ENCODE measurements around the gene FKBP8. TPM values are rescaled to one million over a fixed set of nuclear protein-coding genes. Genes with fewer than 3 reads are reported as not detected.

FKBP8 gene
- total and polyA plus RNA-seq, 4 donors, result 225 to 362 (median 247) TPM

DNA sequence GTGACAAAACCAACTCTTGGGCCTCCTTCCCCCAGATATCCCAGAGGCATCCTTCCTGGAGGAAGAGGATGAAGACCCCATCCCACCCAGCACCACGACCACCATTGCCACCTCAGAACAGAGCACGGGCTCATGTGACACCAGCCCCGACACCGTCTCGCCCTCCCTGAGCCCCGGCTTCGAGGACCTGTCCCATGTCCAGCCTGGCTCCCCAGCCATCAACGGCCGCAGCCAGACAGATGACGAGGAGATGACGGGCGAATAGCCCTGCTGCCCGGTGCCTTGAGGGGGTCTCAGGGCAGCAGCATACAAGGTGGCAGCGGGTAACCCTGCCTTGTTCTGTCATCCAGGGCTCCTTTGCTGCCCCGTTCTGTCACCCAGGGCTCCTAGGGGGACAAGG is 25.0 kb upstream of the FKBP8 start:
- no peaks in the 10 kb centered on the region for H3K27me3 ChIP-seq (ENCODE audit: control insufficient read depth in 1 of 2, insufficient read depth in 2 of 2, low read length in 1 of 2)
- H3K9me3 ChIP-seq (ENCODE audit: control insufficient read depth, low read length), result no peaks in the 10 kb centered on the region
- H3K36me3 ChIP-seq (ENCODE audit: control insufficient read depth in 1 of 2, insufficient read depth in 2 of 2, low read length in 1 of 2), result peaks cover 0 to 3% of the 10 kb centered on the region in 2 donors
- DNase-seq (no peak), ATAC-seq (ENCODE audit: low FRiP score) (no peak)
- H3K27ac ChIP-seq (ENCODE audit: low read depth in 1 of 2, low read length in 2 of 2), result peak overlapping the region in 1 of 2 donors; percentile 11
- intact Hi-C loops (cut with DNase I), result no loop called here
- H3K4me1 ChIP-seq (ENCODE audit: control insufficient read depth in 1 of 2, insufficient read depth in 2 of 2, low read length in 2 of 2), result peaks cover 0 to 3% of the 10 kb centered on the region in 2 donors
- H3K4me3 ChIP-seq (ENCODE audit: low read length in 2 of 2), result no peak overlapping the region
- WGBS, 2 donors, result 44 to 46% methylated on average over 15 of the region's 15 CpGs

DNA sequence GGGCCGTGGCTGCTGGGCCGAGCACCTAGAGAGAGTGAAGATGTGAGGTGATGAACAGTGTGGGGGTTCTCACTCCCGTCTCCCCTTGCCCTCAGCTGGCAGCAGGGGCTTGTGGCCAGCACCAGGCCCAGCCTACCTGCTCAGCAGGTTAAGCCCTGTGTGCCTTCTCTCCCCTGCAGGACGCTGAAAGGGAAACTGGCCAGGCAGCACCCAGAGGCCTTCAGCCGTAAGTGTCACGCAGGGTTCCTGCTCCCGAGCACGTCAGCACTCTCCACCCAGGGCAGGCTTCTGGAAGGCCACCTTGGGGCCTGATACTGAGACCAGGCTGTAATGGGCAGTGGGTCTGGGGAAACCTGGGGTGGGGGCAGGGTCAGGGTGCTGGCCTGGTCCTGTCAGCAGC is 23.6 kb upstream of the FKBP8 start:
- no peak for ATAC-seq (ENCODE audit: low FRiP score)
- H3K36me3 ChIP-seq (ENCODE audit: control insufficient read depth in 1 of 2, insufficient read depth in 2 of 2, low read length in 1 of 2), result peaks cover 0 to 3% of the 10 kb centered on the region in 2 donors
- intact Hi-C loops (cut with DNase I), result no loop called here

DNA sequence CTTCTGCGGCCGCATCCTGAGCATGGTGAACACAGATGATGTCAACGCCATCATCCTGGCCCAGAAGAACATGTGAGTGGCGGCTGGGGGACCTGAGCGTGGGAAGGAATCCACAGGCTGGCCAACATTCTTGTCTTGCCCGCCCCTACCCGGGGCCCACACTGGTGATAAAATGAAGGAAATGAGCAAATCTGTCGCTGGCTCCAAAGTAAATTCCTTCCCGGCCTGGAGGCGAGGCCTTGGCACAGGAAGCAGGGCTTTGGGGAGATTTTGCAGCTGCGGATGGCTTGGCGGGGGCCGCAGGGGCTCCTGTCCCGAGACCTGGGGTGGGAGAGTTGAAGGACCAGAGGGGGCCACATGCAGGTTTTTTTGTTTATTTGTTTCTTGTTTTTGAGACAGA is 18.7 kb upstream of the FKBP8 start:
- Histone ChIP-seq H3K27ac (ENCODE audit: low read depth in 1 of 2, low read length in 2 of 2) (peak overlapping the region; percentile 92 to 94), H3K27me3 (ENCODE audit: control insufficient read depth in 1 of 2, insufficient read depth in 2 of 2, low read length in 1 of 2) (no peaks in the 10 kb centered on the region), H3K36me3 (ENCODE audit: control insufficient read depth in 1 of 2, insufficient read depth in 2 of 2, low read length in 1 of 2) (peaks cover 0 to 3% of the 10 kb centered on the region in 2 donors), H3K4me3 (ENCODE audit: low read length in 2 of 2) (no peak overlapping the region), H3K4me1 (ENCODE audit: control insufficient read depth in 1 of 2, insufficient read depth in 2 of 2, low read length in 2 of 2) (peaks cover 0 to 4% of the 10 kb centered on the region in 2 donors), H3K9me3 (ENCODE audit: control insufficient read depth, low read length) (no peaks in the 10 kb centered on the region)
- ATAC-seq (ENCODE audit: low FRiP score) (peak; percentile 63), DNase-seq (peak; percentile 87 to 91)
- 3 to 6% methylated on average over 14 of the region's 14 CpGs for WGBS, 2 donors
- intact Hi-C loops (cut with DNase I), result no loop called here

More for the DNA sequence above, 23.6 kb upstream of the FKBP8 start:
- Histone ChIP-seq H3K27me3 (ENCODE audit: control insufficient read depth in 1 of 2, insufficient read depth in 2 of 2, low read length in 1 of 2) (no peaks in the 10 kb centered on the region), H3K9me3 (ENCODE audit: control insufficient read depth, low read length) (no peaks in the 10 kb centered on the region), H3K4me1 (ENCODE audit: control insufficient read depth in 1 of 2, insufficient read depth in 2 of 2, low read length in 2 of 2) (no peaks in the 10 kb centered on the region), H3K27ac (ENCODE audit: low read depth in 1 of 2, low read length in 2 of 2) (no peak overlapping the region), H3K4me3 (ENCODE audit: low read length in 2 of 2) (no peak overlapping the region)
- DNase-seq, result no peak
- WGBS, 2 donors, result 88% methylated on average over 8 of the region's 8 CpGs

DNA sequence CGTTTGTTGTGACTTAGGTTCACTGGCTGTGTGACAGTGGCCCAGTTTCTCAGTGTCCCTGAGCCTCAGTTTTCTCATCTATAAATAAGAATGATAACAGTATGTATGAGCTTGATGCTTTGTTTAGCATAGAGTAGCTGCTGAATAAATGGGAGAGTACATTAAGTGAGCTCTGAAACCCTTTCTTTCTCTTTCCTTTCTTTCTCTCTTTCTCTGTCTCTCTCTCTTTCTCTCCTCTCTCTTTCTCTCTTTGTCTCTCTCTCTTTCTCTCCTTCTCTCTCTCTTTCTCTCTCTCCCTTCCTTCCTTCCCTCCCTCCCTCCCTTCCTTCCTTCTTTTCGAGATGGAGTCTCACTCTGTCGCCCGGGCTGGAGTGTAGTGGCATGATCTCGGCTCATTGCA is 16.3 kb upstream of the FKBP8 start:
- DNase-seq (no peak), ATAC-seq (ENCODE audit: low FRiP score) (no peak)
- 31 to 47% methylated on average over 5 of the region's 5 CpGs for WGBS, 2 donors
- H3K36me3 ChIP-seq (ENCODE audit: control insufficient read depth in 1 of 2, insufficient read depth in 2 of 2, low read length in 1 of 2), result peaks cover 0 to under 1% of the 10 kb centered on the region in 2 donors
- intact Hi-C loops (cut with DNase I), result loop anchor here (2.0 to 5.0 kb wide), 2 partner anchors 37 to 99 kb away; partner anchors contain the start of gene ELL (in 2 of the 2)
- no peaks in the 10 kb centered on the region for H3K9me3 ChIP-seq (ENCODE audit: control insufficient read depth, low read length)
- H3K4me1 ChIP-seq (ENCODE audit: control insufficient read depth in 1 of 2, insufficient read depth in 2 of 2, low read length in 2 of 2), result peaks cover 0 to 4% of the 10 kb centered on the region in 2 donors
- H3K27me3 ChIP-seq (ENCODE audit: control insufficient read depth in 1 of 2, insufficient read depth in 2 of 2, low read length in 1 of 2), result no peaks in the 10 kb centered on the region
- H3K4me3 ChIP-seq (ENCODE audit: low read length in 2 of 2), result no peak overlapping the region
- H3K27ac ChIP-seq (ENCODE audit: low read depth in 1 of 2, low read length in 2 of 2), result peak overlapping the region; percentile 58 to 65

DNA sequence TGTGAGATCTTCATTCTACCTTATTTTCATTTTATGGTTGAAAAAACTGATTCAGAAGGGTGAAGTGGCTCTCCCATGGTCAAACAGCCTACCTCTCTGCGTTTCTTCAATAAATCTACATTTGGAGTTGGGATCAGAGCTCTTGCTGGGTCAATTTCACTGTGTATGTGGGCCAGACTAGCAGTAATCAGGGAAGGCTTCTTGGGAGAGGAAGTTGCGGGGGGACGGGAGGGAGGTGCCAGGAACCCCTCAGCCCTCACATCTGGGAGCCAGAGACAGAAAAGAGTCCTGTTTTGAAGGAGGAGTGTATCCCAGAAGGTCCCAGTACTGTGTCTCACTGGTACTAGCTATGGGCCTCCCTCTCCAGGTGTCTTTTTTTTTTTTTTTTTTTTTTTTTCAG is 15.2 kb upstream of the FKBP8 start:
- Histone ChIP-seq H3K4me3 (ENCODE audit: low read length in 2 of 2) (peak overlapping the region; percentile 74 to 88), H3K27ac (ENCODE audit: low read depth in 1 of 2, low read length in 2 of 2) (peak overlapping the region; percentile 62 to 96), H3K27me3 (ENCODE audit: control insufficient read depth in 1 of 2, insufficient read depth in 2 of 2, low read length in 1 of 2) (no peaks in the 10 kb centered on the region), H3K9me3 (ENCODE audit: control insufficient read depth, low read length) (no peaks in the 10 kb centered on the region), H3K36me3 (ENCODE audit: control insufficient read depth in 1 of 2, insufficient read depth in 2 of 2, low read length in 1 of 2) (no peaks in the 10 kb centered on the region), H3K4me1 (ENCODE audit: control insufficient read depth in 1 of 2, insufficient read depth in 2 of 2, low read length in 2 of 2) (peaks cover 0 to 4% of the 10 kb centered on the region in 2 donors)
- ATAC-seq (ENCODE audit: low FRiP score), result no peak
- no peak for DNase-seq
- intact Hi-C loops (cut with DNase I), result loop anchor here (5.0 kb wide), 1 partner anchor 36 kb away; the partner anchor contains the start of gene ELL (in 2 of the 2)
- WGBS, 2 donors, result 24 to 40% methylated on average over 3 of the region's 3 CpGs

DNA sequence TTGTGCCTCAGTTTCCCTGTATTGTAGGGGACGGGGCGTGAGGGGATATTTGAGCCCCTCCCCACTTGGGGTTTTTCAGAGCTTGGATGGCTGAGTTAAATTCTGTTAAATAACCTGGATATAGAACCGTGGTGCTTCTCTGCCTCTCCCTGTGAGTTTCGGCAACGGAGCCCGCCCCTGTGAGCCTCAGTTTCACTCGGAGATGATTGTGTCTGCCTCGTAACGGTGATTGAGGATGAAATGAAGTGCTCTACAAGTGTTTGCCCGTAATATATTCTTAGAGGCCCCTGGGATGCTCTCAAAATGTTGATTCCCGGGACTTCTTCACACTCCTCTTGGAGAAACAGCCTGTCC is 14.8 kb upstream of the FKBP8 start:
- H3K4me1 ChIP-seq (ENCODE audit: control insufficient read depth in 1 of 2, insufficient read depth in 2 of 2, low read length in 2 of 2), result peaks cover 0 to 4% of the 10 kb centered on the region in 2 donors
- H3K9me3 ChIP-seq (ENCODE audit: control insufficient read depth, low read length), result no peaks in the 10 kb centered on the region
- no peaks in the 10 kb centered on the region for H3K36me3 ChIP-seq (ENCODE audit: control insufficient read depth in 1 of 2, insufficient read depth in 2 of 2, low read length in 1 of 2)
- ATAC-seq (ENCODE audit: low FRiP score) (no peak), DNase-seq (no peak)
- peak overlapping the region; percentile 74 to 88 for H3K4me3 ChIP-seq (ENCODE audit: low read length in 2 of 2)
- 2% methylated on average over 11 of the region's 11 CpGs for WGBS, 2 donors
- H3K27ac ChIP-seq (ENCODE audit: low read depth in 1 of 2, low read length in 2 of 2), result peak overlapping the region; percentile 62 to 96
- H3K27me3 ChIP-seq (ENCODE audit: control insufficient read depth in 1 of 2, insufficient read depth in 2 of 2, low read length in 1 of 2), result no peaks in the 10 kb centered on the region
- intact Hi-C loops (cut with DNase I), result loop anchor here (5.0 kb wide), 1 partner anchor 36 kb away; the partner anchor contains the start of gene ELL (in 2 of the 2)

DNA sequence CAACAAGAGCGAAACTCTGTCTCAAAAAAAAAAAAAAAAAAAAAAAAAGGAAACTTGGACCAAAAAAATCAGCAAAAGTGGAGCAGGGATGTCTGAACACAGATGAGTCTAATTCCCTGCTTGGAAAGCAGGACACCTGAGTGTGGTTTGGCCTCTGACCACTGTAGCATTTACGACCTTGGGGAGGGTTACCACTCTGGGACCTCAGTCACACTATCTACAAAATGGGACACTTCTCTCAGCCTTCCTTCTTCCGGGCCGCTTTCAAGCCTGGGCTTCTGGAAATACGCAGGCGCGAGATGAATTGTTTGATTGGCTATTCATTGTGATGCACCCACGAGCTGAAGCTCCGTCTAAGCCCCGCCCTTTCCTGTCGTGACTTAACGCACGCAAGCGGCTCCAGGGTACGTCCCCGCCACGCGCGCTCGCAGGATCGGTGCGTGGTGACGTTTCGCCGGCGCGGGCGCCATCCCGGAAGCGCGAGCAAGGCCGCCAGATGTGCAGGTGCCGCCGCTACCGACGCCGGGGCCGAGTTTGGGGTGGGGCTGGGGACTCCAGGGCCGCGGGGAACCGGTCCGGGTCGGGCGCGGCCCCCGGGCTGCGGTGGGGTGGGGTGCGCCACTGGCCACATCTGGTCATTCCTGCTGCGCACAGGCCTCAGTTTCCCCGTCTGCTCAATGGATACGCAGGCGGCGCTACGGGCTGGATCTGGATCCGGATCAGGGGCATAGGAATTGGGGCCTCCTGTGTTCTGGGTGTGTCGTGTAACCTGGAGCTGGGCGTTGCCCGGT is 14.2 kb upstream of the FKBP8 start, which contains the start of gene KXD1:
KXD1 (plus strand) TSS at position 460 of the 791 bp plus-strand sequence. CDS start 4,187 bp downstream, outside the sequence.
- Histone ChIP-seq H3K27me3 (ENCODE audit: control insufficient read depth in 1 of 2, insufficient read depth in 2 of 2, low read length in 1 of 2) (no peaks in the 10 kb centered on the region), H3K27ac (ENCODE audit: low read depth in 1 of 2, low read length in 2 of 2) (peak within 1 kb of the TSS; percentile 62 to 96), H3K36me3 (ENCODE audit: control insufficient read depth in 1 of 2, insufficient read depth in 2 of 2, low read length in 1 of 2) (no peaks in the 10 kb centered on the region), H3K9me3 (ENCODE audit: control insufficient read depth, low read length) (no peaks in the 10 kb centered on the region), H3K4me3 (ENCODE audit: low read length in 2 of 2) (peak within 1 kb of the TSS; percentile 74 to 88), H3K4me1 (ENCODE audit: control insufficient read depth in 1 of 2, insufficient read depth in 2 of 2, low read length in 2 of 2) (peaks cover 0 to 4% of the 10 kb centered on the region in 2 donors)
- peak; percentile 99 for DNase-seq
- peak; percentile 96 for ATAC-seq (ENCODE audit: low FRiP score)
- 1% methylated on average over 58 of the region's 58 CpGs for WGBS, 2 donors
- intact Hi-C loops (cut with DNase I), result loop anchor here (5.0 kb wide), 1 partner anchor 35 kb away; the partner anchor contains the start of gene ELL (in 2 of the 2)

DNA sequence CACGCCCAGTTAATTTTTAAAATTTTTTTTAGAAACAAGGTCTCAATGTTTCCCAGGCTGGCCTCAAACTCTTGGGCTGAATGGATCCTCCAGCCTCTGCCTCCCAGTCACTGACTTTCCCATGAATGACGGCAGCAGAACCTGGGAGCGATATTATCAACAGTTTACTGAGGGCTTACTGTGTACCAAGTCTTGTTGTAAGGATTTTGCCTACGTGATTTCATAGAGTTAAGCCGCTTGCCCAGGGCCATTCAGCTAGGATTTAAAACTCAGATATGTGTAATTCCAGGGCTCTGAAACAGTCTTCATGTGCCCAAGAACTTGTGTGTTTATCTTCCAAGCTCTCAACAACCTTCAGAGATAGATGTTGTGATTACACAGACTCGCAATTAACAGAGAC is 8.3 kb upstream of the FKBP8 start:
- Histone ChIP-seq H3K27me3 (ENCODE audit: control insufficient read depth in 1 of 2, insufficient read depth in 2 of 2, low read length in 1 of 2) (no peaks in the 10 kb centered on the region), H3K27ac (ENCODE audit: low read depth in 1 of 2, low read length in 2 of 2) (no peak overlapping the region), H3K36me3 (ENCODE audit: control insufficient read depth in 1 of 2, insufficient read depth in 2 of 2, low read length in 1 of 2) (no peaks in the 10 kb centered on the region), H3K9me3 (ENCODE audit: control insufficient read depth, low read length) (no peaks in the 10 kb centered on the region), H3K4me1 (ENCODE audit: control insufficient read depth in 1 of 2, insufficient read depth in 2 of 2, low read length in 2 of 2) (no peaks in the 10 kb centered on the region), H3K4me3 (ENCODE audit: low read length in 2 of 2) (no peak overlapping the region)
- DNase-seq (no peak), ATAC-seq (ENCODE audit: low FRiP score) (no peak)
- intact Hi-C loops (cut with DNase I), result no loop called here
- 65 to 67% methylated on average over 6 of the region's 6 CpGs for WGBS, 2 donors

All from aorta (tissue), 5 donors.